ENCODE results near the gene EEF1AKMT3. TPM values are rescaled to one million over a fixed set of nuclear protein-coding genes. Genes with fewer than 3 reads are reported as not detected.
A peak's percentile ranks its signal among the peaks of the same experiment; 100 is the strongest.

Gene EEF1AKMT3
- total and polyA plus RNA-seq, 4 donors, result 1.5 to 6.4 (median 2.1) TPM

GRCh38 chr12:57727758-57728395 is 44.5 kb upstream of the EEF1AKMT3 start:
- no peak overlapping the region for H3K27ac ChIP-seq (ENCODE audit: low read depth in 1 of 2, low read length in 2 of 2)
- DNase-seq (ENCODE audit: low spot score), result peak; percentile 32
- peaks cover 0 to 14% (median 9%) of the 10 kb centered on the region in 4 donors for H3K4me1 ChIP-seq (ENCODE audit: control insufficient read depth in 4 of 4, insufficient read depth in 4 of 4, low read length in 3 of 4)
- H3K27me3 ChIP-seq (ENCODE audit: control insufficient read depth in 4 of 4, insufficient read depth in 4 of 4, low read length in 3 of 4), result no peaks in the 10 kb centered on the region
- TF ChIP-seq TAF1 (conservative IDR thresholded peaks at IDR 0.05) (no peak), RXRA (IDR thresholded peaks at IDR 0.05) (peak in 1 of 2 donors; percentile 17), REST (IDR thresholded peaks at IDR 0.05) (no peak)
- H3K9ac ChIP-seq (ENCODE audit: low read depth in 1 of 2, low read length in 2 of 2), result no peak overlapping the region
- H3K4me3 ChIP-seq (ENCODE audit: low read depth in 1 of 3, low read length in 3 of 3), result no peak overlapping the region
- H3K36me3 ChIP-seq (ENCODE audit: control insufficient read depth in 4 of 4, insufficient read depth in 3 of 4, low read depth in 1 of 4, low read length in 3 of 4), result no peaks in the 10 kb centered on the region
- 40% methylated on average over 21 of the region's 21 CpGs for WGBS
- no peaks in the 10 kb centered on the region for H3K9me3 ChIP-seq (ENCODE audit: control insufficient read depth in 4 of 4, low read length in 3 of 4)

DNA sequence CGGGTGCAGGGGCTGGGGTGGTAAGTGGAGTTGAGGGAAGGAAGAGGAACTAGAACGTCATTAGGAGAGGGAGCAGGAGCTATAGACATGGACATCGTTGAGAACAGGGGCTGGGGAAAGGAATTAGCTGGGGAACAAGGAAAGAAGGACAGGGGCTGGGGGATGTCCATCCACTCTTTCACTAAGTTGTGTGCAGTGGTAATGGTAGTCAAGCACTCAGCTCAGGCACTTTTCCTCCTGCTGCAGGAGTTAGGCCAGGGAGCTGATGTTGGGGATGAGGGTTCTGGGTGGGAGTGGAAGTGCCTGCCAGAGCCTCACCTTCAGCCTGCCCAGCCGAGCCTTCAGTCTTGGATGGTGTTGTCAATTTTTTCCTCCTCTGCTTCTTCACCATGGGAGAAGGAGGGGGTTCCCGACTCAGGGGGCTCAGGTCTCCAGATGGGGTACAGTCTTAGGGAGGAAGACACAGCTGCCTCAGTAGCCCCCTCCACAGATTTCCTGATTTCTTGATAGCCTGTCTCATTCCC is 43.0 kb upstream of the EEF1AKMT3 start:
- H3K36me3 ChIP-seq (ENCODE audit: control insufficient read depth in 4 of 4, insufficient read depth in 3 of 4, low read depth in 1 of 4, low read length in 3 of 4), result no peaks in the 10 kb centered on the region

More for the DNA sequence above, 43.0 kb upstream of the EEF1AKMT3 start:
- DNase-seq (ENCODE audit: low spot score), result no peak
- 58% methylated on average over 5 of the region's 5 CpGs for WGBS
- Histone ChIP-seq H3K27ac (ENCODE audit: low read depth in 1 of 2, low read length in 2 of 2) (no peak overlapping the region), H3K27me3 (ENCODE audit: control insufficient read depth in 4 of 4, insufficient read depth in 4 of 4, low read length in 3 of 4) (no peaks in the 10 kb centered on the region), H3K9me3 (ENCODE audit: control insufficient read depth in 4 of 4, low read length in 3 of 4) (no peaks in the 10 kb centered on the region), H3K4me1 (ENCODE audit: control insufficient read depth in 4 of 4, insufficient read depth in 4 of 4, low read length in 3 of 4) (peaks cover 0 to 14% (median 9%) of the 10 kb centered on the region in 4 donors), H3K9ac (ENCODE audit: low read depth in 1 of 2, low read length in 2 of 2) (no peak overlapping the region), H3K4me3 (ENCODE audit: low read depth in 1 of 3, low read length in 3 of 3) (no peak overlapping the region)
- TF ChIP-seq HNF4G (IDR thresholded peaks at IDR 0.05), result no peak
- no peak for TF ChIP-seq NR2F2 (IDR thresholded peaks at IDR 0.05)
- TF ChIP-seq, protein P1, sequence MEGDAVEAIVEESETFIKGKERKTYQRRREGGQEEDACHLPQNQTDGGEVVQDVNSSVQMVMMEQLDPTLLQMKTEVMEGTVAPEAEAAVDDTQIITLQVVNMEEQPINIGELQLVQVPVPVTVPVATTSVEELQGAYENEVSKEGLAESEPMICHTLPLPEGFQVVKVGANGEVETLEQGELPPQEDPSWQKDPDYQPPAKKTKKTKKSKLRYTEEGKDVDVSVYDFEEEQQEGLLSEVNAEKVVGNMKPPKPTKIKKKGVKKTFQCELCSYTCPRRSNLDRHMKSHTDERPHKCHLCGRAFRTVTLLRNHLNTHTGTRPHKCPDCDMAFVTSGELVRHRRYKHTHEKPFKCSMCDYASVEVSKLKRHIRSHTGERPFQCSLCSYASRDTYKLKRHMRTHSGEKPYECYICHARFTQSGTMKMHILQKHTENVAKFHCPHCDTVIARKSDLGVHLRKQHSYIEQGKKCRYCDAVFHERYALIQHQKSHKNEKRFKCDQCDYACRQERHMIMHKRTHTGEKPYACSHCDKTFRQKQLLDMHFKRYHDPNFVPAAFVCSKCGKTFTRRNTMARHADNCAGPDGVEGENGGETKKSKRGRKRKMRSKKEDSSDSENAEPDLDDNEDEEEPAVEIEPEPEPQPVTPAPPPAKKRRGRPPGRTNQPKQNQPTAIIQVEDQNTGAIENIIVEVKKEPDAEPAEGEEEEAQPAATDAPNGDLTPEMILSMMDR (IDR thresholded peaks at IDR 0.05; ENCODE audit: low read depth, low read length, missing input control), result no peak
- no peak for TF ChIP-seq RAD21 (IDR thresholded peaks at IDR 0.05)
- TF ChIP-seq, protein P2, sequence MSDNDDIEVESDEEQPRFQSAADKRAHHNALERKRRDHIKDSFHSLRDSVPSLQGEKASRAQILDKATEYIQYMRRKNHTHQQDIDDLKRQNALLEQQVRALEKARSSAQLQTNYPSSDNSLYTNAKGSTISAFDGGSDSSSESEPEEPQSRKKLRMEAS (IDR thresholded peaks at IDR 0.05), result no peak
- TF ChIP-seq RXRA (IDR thresholded peaks at IDR 0.05), result no peak
- TF ChIP-seq FOXA2 (IDR thresholded peaks at IDR 0.05), result no peak
- no peak for TF ChIP-seq ATF3 (IDR thresholded peaks at IDR 0.05)
- TF ChIP-seq EGR1 (IDR thresholded peaks at IDR 0.05; ENCODE audit: low read depth in 2 of 2), result no peak
- no peak for TF ChIP-seq JUND (IDR thresholded peaks at IDR 0.05)
- TF ChIP-seq REST (IDR thresholded peaks at IDR 0.05), result no peak
- no peak for TF ChIP-seq YY1 (IDR thresholded peaks at IDR 0.05)
- no peak for TF ChIP-seq HNF4A (conservative IDR thresholded peaks at IDR 0.05)
- TF ChIP-seq GABPA (IDR thresholded peaks at IDR 0.05 in 1 of 2, conservative IDR thresholded peaks at IDR 0.05 in 1 of 2), result no peak
- TF ChIP-seq, protein P3, sequence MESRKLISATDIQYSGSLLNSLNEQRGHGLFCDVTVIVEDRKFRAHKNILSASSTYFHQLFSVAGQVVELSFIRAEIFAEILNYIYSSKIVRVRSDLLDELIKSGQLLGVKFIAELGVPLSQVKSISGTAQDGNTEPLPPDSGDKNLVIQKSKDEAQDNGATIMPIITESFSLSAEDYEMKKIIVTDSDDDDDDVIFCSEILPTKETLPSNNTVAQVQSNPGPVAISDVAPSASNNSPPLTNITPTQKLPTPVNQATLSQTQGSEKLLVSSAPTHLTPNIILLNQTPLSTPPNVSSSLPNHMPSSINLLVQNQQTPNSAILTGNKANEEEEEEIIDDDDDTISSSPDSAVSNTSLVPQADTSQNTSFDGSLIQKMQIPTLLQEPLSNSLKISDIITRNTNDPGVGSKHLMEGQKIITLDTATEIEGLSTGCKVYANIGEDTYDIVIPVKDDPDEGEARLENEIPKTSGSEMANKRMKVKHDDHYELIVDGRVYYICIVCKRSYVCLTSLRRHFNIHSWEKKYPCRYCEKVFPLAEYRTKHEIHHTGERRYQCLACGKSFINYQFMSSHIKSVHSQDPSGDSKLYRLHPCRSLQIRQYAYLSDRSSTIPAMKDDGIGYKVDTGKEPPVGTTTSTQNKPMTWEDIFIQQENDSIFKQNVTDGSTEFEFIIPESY (IDR thresholded peaks at IDR 0.05), result no peak
- no peak for TF ChIP-seq TAF1 (conservative IDR thresholded peaks at IDR 0.05)
- no peak for TF ChIP-seq SP1 (IDR thresholded peaks at IDR 0.05)
- TF ChIP-seq FOXA1 (IDR thresholded peaks at IDR 0.05), result no peak

Data from liver (tissue), 9 donors.